HepG2 (cell line): Measurements from ENCODE around the gene FCHO1. TPM values are rescaled to one million over a fixed set of nuclear protein-coding genes. Genes with fewer than 3 reads are reported as not detected.

Source experiments
- ATAC-seq: fragments of 200-7000 bp; cut with Tn5 transposase; 3 replicates; pipeline ENCODE4 v1.9.1; 2020; ENCODE audit warnings: mild to moderate bottlenecking, moderate library complexity
- BruUV-seq: library from RNA; stranded (reverse); fragments of 400-500 nt; replicated peaks from 2 replicates; lab custom pipeline; 2021; lab: Mats Ljungman, UMichigan
- CTCF ChIA-PET: fragments of 300-600 bp; formaldehyde crosslinking; extraction: SDS; loops from one replicate; lab custom pipeline; 2021; ENCODE audit warnings: low total read pairs, inconsistent platforms, low intra/inter-chr PET ratio; lab: Yijun Ruan, JAX
- POLR2A ChIA-PET: fragments of 350-600 bp; sonication (Branson Sonifier 250); formaldehyde crosslinking; loops from one replicate; lab custom pipeline; 2020; ENCODE audit warnings: antibody characterized with exemption, inconsistent platforms; lab: Yijun Ruan, JAX
- DNase-seq: peaks from one replicate; pipeline ENCODE4 v3.0.0-alpha.2; 2015; ENCODE audit warnings: low spot score
- FAIRE-seq: peaks from 3 replicates; lab custom pipeline; 2011; peaks lifted over from hg19 to GRCh38; lab: Jason Lieb, UNC
- H2AFZ ChIP-seq: one replicate; pipeline ENCODE4 v1.6.1; 2011; ENCODE audit warnings: low read length, inconsistent platforms
- H3K27ac ChIP-seq: fragments of 300-600 bp; 3 replicates; pipeline ENCODE4 v1.8.0; 2011; ENCODE audit warnings: mixed run types, mild to moderate bottlenecking, mixed read lengths, low read length, inconsistent platforms; ENCODE audit not compliant: insufficient read depth; ENCODE audit errors: extremely low read length
- H3K27me3 ChIP-seq, 2 experiments: fragments of 200-600 bp in 1 of 2; 2 replicates in 1 of 2; 3 replicates in 1 of 2; pipeline versions ENCODE4 v1.6.0 to v1.8.0; 2011; ENCODE audit warnings: low read length in 2 of 2, mild to moderate bottlenecking in 2 of 2, moderate library complexity in 2 of 2, inconsistent platforms in 1 of 2; ENCODE audit not compliant: insufficient read depth in 2 of 2, control insufficient read depth in 1 of 2
- H3K36me3 ChIP-seq, 2 experiments: fragments of 200-600 bp in 1 of 2; replicated peaks in 1 of 2; 2 replicates in 1 of 2; 3 replicates in 1 of 2; pipeline versions ENCODE4 v1.5.1 to v1.8.0; 2011; ENCODE audit warnings: low read length in 2 of 2, inconsistent platforms in 1 of 2; ENCODE audit not compliant: insufficient read depth in 2 of 2, control insufficient read depth in 1 of 2
- H3K4me1 ChIP-seq: 2 replicates; pipeline ENCODE4 v1.5.1; 2012; ENCODE audit warnings: low read length, inconsistent platforms; ENCODE audit not compliant: insufficient read depth
- H3K4me2 ChIP-seq: 2 replicates; pipeline ENCODE4 v1.6.0; 2011; ENCODE audit warnings: low read depth, low read length, inconsistent platforms
- H3K4me3 ChIP-seq, 3 experiments: fragments of 200-600 bp in 1 of 3; sonication (generic), shearing (Covaris generic) in 1 of 3; replicated peaks in 1 of 3; 2 replicates each; pipeline ENCODE4 v1.5.1; 2011 to 2016; ENCODE audit warnings: low read length in 3 of 3, inconsistent platforms in 2 of 3, low read depth in 2 of 3, mild to moderate bottlenecking in 2 of 3, control low read depth in 1 of 3, mixed read lengths in 1 of 3; ENCODE audit not compliant: insufficient read depth in 1 of 3
- H3K79me2 ChIP-seq: one replicate; pipeline ENCODE4 v1.6.1; 2011; ENCODE audit warnings: low read length, inconsistent platforms; ENCODE audit not compliant: insufficient read depth
- H3K9ac ChIP-seq: 2 replicates; pipeline ENCODE4 v1.6.0; 2011; ENCODE audit warnings: mild to moderate bottlenecking, low read depth, low read length, inconsistent platforms; ENCODE audit not compliant: insufficient read depth
- H3K9me3 ChIP-seq: 2 replicates; pipeline ENCODE4 v1.5.1; 2012; ENCODE audit warnings: mild to moderate bottlenecking, low read length
- H4K20me1 ChIP-seq: 2 replicates; pipeline ENCODE4 v1.6.0; 2011; ENCODE audit warnings: inconsistent platforms, mild to moderate bottlenecking, low read length, moderate library complexity; ENCODE audit not compliant: insufficient read depth
- ARHGAP35 ChIP-seq: sonication (generic); formaldehyde crosslinking; IDR thresholded peaks from 2 replicates; pipeline ENCODE4 v1.9.0; 2022; ENCODE audit warnings: mild to moderate bottlenecking, inconsistent platforms, moderate library complexity, missing genetic modification reagents, borderline replicate concordance
- CCAR2 ChIP-seq: fragments of 200-400 bp; formaldehyde crosslinking; optimal IDR thresholded peaks from 2 replicates; pipeline ENCODE3; 2018; ENCODE audit warnings: low read depth, mild to moderate bottlenecking, low read length, moderate library complexity
- KLF12 ChIP-seq: sonication (generic); formaldehyde crosslinking; IDR thresholded peaks from 2 replicates; pipeline ENCODE4 v1.4.0; 2020; ENCODE audit warnings: missing genetic modification reagents, borderline replicate concordance
- RELA ChIP-seq: sonication (generic); formaldehyde crosslinking; IDR thresholded peaks from 2 replicates; pipeline ENCODE4 v1.4.0; 2020; ENCODE audit warnings: missing genetic modification reagents
- ZNF777 ChIP-seq: sonication (generic); formaldehyde crosslinking; IDR thresholded peaks from 2 replicates; pipeline ENCODE4 v1.4.0; 2020; ENCODE audit warnings: missing genetic modification reagents
- ZNF839 ChIP-seq: sonication (generic); formaldehyde crosslinking; IDR thresholded peaks from 2 replicates; pipeline ENCODE4 v1.4.0; 2020; ENCODE audit warnings: missing genetic modification reagents, mild to moderate bottlenecking, borderline replicate concordance
- WGBS: methylation state at CpG from one replicate; pipeline ENCODE4 v1.1.6; 2017; ENCODE audit warnings: low lambda C conversion rate; 5-methylcytosine and 5-hydroxymethylcytosine counted together
- in situ Hi-C: cut with HindIII; loops from 2 replicates; pipeline ENCODE4 v1.10.0; 2017; ENCODE audit warnings: low pct_unique_long_range_greater_than_20kb; ENCODE audit not compliant: extremely low pct_ligation_motif_present
- intact Hi-C: fragments of 100-400 bp; cut with micrococcal nuclease; formaldehyde crosslinking; loops from one replicate; pipeline ENCODE4 v1.10.0; 2022; ENCODE audit not compliant: unreplicated experiment
- polyA plus RNA-seq, 8 experiments: library from polyadenylated mRNA; depleted of rRNA in 3 of 8; stranded (reverse) in 7 of 8; unstranded in 1 of 8; fragments of >200 nt; fragmentation: Illumina TruSeq in 4 of 8; extraction: Trizol in 4 of 8; gene quantifications; 2 replicates each; pipeline versions ENCODE4 v1.2.1 to v1.2.3, GENCODE V29; 2011 to 2016; ENCODE audit warnings: low read depth in 4 of 8, missing spikeins in 1 of 8, mixed read lengths in 1 of 8; ENCODE audit not compliant: insufficient read depth in 1 of 8
- total RNA-seq, 5 experiments: library from RNA; depleted of rRNA; stranded (reverse); fragments of >200 nt; fragmentation: Illumina TruSeq; extraction: Trizol; gene quantifications; 2 replicates each; pipeline ENCODE4 v1.2.3, GENCODE V29; 2016; ENCODE audit warnings: low read depth in 1 of 5
- TF ChIP-seq, protein P1 (sequence below): sonication (generic); formaldehyde crosslinking; IDR thresholded peaks from 2 replicates; pipeline ENCODE4 v1.4.0; 2020; ENCODE audit warnings: missing genetic modification reagents
- TF ChIP-seq, protein P2 (sequence below): sonication (generic); formaldehyde crosslinking; IDR thresholded peaks from 2 replicates; pipeline ENCODE4 v1.8.0; 2022; ENCODE audit warnings: mild to moderate bottlenecking, missing genetic modification reagents
- TF ChIP-seq, protein P3 (sequence below): sonication (generic); formaldehyde crosslinking; IDR thresholded peaks from 2 replicates; pipeline ENCODE4 v1.5.1; 2020; ENCODE audit warnings: mild to moderate bottlenecking, missing genetic modification reagents
- TF ChIP-seq, protein P4 (sequence below): sonication (generic); formaldehyde crosslinking; IDR thresholded peaks from 2 replicates; pipeline ENCODE4 v1.4.0; 2020; ENCODE audit warnings: mild to moderate bottlenecking, missing genetic modification reagents
- TF ChIP-seq, protein P5 (sequence below): conservative IDR thresholded peaks from 2 replicates; pipeline ENCODE4 v1.6.1; 2018; ENCODE audit warnings: missing genetic modification reagents

FCHO1 gene
- total and polyA plus RNA-seq, 2 of the 13 experiments (the other 11 are each of a cell fraction or from before 2014, with no cell fraction given), result 1.3 to 3.1 TPM

DNA sequence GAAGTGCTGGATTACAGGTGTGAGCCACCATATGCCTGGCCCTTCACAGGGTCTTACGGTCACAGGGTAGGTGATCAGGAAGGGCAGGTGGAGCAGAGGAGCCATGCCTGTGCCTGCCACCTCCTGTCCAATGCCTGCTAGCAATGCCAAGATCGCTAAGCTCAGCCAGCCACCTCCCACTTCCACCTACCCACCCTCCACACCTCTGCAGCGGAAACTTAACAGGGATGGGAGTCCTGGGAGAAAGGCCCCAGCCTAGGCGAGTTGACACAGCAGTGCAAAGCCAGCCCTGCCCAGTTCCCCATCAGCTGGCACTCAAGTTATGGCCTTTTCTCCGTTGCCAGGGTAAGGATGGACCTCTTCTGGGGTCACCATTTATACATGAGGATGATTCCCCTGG is 15.9 kb upstream of the FCHO1 start:
- ChIA-PET CTCF (no interaction called here), POLR2A (no interaction called here)
- Histone ChIP-seq H3K79me2 (no peaks in the 10 kb centered on the region), H3K27me3 (no peaks in the 10 kb centered on the region), H3K9ac (no peak overlapping the region), H2AFZ (no peak overlapping the region), H3K27ac (no peak overlapping the region), H3K36me3 (peaks cover 11 to 30% of the 10 kb centered on the region in 2 experiments; a peak in 4 of 5 replicates), H3K9me3 (no peaks in the 10 kb centered on the region), H4K20me1 (peaks cover 3% of the 10 kb centered on the region), H3K4me1 (no peaks in the 10 kb centered on the region), H3K4me2 (no peak overlapping the region), H3K4me3 (no peak overlapping the region)
- 100% methylated on average over 5 of the region's 5 CpGs for WGBS
- no TSS peak for BruUV-seq
- in situ Hi-C loops, result no loop called here
- intact Hi-C loops, result no loop called here
- DNase-seq, result no peak
- FAIRE-seq, result no peak
- ATAC-seq, result no peak
- TF ChIP-seq ARHGAP35 (no peak), ZNF839 (CRISPR knock-in tag) (no peak), RELA (CRISPR knock-in tag) (no peak), ZNF777 (CRISPR knock-in tag) (no peak), CCAR2 (no peak), KLF12 (CRISPR knock-in tag) (no peak)
- TF ChIP-seq, protein P1, sequence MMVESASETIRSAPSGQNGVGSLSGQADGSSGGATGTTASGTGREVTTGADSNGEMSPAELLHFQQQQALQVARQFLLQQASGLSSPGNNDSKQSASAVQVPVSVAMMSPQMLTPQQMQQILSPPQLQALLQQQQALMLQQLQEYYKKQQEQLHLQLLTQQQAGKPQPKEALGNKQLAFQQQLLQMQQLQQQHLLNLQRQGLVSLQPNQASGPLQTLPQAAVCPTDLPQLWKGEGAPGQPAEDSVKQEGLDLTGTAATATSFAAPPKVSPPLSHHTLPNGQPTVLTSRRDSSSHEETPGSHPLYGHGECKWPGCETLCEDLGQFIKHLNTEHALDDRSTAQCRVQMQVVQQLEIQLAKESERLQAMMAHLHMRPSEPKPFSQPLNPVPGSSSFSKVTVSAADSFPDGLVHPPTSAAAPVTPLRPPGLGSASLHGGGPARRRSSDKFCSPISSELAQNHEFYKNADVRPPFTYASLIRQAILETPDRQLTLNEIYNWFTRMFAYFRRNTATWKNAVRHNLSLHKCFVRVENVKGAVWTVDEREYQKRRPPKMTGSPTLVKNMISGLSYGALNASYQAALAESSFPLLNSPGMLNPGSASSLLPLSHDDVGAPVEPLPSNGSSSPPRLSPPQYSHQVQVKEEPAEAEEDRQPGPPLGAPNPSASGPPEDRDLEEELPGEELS (CRISPR knock-in tag), result no peak
- TF ChIP-seq, protein P2, sequence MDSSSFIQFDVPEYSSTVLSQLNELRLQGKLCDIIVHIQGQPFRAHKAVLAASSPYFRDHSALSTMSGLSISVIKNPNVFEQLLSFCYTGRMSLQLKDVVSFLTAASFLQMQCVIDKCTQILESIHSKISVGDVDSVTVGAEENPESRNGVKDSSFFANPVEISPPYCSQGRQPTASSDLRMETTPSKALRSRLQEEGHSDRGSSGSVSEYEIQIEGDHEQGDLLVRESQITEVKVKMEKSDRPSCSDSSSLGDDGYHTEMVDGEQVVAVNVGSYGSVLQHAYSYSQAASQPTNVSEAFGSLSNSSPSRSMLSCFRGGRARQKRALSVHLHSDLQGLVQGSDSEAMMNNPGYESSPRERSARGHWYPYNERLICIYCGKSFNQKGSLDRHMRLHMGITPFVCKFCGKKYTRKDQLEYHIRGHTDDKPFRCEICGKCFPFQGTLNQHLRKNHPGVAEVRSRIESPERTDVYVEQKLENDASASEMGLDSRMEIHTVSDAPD (CRISPR knock-in tag), result no peak
- TF ChIP-seq, protein P3, sequence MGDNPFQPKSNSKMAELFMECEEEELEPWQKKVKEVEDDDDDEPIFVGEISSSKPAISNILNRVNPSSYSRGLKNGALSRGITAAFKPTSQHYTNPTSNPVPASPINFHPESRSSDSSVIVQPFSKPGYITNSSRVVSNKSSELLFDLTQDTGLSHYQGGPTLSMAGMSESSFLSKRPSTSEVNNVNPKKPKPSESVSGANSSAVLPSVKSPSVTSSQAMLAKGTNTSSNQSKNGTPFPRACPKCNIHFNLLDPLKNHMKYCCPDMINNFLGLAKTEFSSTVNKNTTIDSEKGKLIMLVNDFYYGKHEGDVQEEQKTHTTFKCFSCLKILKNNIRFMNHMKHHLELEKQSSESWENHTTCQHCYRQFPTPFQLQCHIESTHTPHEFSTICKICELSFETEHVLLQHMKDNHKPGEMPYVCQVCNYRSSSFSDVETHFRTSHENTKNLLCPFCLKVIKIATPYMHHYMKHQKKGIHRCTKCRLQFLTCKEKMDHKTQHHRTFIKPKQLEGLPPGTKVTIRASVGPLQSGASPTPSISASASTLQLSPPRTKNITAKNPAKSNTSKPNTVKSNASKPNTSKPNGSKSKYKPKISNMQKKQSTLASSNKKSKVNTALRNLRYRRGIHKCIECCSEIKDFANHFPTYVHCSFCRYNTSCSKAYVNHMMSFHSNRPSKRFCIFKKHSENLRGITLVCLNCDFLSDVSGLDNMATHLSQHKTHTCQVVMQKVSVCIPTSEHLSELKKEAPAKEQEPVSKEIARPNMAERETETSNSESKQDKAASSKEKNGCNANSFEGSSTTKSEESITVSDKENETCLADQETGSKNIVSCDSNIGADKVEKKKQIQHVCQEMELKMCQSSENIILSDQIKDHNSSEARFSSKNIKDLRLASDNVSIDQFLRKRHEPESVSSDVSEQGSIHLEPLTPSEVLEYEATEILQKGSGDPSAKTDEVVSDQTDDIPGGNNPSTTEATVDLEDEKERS (CRISPR knock-in tag), result no peak
- TF ChIP-seq, protein P4, sequence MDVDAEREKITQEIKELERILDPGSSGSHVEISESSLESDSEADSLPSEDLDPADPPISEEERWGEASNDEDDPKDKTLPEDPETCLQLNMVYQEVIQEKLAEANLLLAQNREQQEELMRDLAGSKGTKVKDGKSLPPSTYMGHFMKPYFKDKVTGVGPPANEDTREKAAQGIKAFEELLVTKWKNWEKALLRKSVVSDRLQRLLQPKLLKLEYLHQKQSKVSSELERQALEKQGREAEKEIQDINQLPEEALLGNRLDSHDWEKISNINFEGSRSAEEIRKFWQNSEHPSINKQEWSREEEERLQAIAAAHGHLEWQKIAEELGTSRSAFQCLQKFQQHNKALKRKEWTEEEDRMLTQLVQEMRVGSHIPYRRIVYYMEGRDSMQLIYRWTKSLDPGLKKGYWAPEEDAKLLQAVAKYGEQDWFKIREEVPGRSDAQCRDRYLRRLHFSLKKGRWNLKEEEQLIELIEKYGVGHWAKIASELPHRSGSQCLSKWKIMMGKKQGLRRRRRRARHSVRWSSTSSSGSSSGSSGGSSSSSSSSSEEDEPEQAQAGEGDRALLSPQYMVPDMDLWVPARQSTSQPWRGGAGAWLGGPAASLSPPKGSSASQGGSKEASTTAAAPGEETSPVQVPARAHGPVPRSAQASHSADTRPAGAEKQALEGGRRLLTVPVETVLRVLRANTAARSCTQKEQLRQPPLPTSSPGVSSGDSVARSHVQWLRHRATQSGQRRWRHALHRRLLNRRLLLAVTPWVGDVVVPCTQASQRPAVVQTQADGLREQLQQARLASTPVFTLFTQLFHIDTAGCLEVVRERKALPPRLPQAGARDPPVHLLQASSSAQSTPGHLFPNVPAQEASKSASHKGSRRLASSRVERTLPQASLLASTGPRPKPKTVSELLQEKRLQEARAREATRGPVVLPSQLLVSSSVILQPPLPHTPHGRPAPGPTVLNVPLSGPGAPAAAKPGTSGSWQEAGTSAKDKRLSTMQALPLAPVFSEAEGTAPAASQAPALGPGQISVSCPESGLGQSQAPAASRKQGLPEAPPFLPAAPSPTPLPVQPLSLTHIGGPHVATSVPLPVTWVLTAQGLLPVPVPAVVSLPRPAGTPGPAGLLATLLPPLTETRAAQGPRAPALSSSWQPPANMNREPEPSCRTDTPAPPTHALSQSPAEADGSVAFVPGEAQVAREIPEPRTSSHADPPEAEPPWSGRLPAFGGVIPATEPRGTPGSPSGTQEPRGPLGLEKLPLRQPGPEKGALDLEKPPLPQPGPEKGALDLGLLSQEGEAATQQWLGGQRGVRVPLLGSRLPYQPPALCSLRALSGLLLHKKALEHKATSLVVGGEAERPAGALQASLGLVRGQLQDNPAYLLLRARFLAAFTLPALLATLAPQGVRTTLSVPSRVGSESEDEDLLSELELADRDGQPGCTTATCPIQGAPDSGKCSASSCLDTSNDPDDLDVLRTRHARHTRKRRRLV (CRISPR knock-in tag), result no peak
- TF ChIP-seq, protein P5, sequence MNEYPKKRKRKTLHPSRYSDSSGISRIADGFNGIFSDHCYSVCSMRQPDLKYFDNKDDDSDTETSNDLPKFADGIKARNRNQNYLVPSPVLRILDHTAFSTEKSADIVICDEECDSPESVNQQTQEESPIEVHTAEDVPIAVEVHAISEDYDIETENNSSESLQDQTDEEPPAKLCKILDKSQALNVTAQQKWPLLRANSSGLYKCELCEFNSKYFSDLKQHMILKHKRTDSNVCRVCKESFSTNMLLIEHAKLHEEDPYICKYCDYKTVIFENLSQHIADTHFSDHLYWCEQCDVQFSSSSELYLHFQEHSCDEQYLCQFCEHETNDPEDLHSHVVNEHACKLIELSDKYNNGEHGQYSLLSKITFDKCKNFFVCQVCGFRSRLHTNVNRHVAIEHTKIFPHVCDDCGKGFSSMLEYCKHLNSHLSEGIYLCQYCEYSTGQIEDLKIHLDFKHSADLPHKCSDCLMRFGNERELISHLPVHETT (CRISPR knock-in tag), result no peak
